DOHH2 (cell line): ENCODE results near the gene MAML2.

Experiments used
- EZH2phosphoT487 ChIP-seq: fragments of 200-600 bp; sonication (generic); IDR thresholded peaks from 2 replicates; pipeline ENCODE4 v1.6.1; 2017; ENCODE audit warnings: borderline replicate concordance, mild to moderate bottlenecking, antibody characterized with exemption, low read length, moderate library complexity, mixed read lengths
- TF ChIP-seq, protein P1 (sequence below): fragments of 200-600 bp; sonication (generic); IDR thresholded peaks from one replicate; pipeline ENCODE4 v1.5.1; 2014; ENCODE audit warnings: antibody characterized with exemption, mild to moderate bottlenecking, low read depth, low read length; ENCODE audit not compliant: poor library complexity, severe bottlenecking

DNA sequence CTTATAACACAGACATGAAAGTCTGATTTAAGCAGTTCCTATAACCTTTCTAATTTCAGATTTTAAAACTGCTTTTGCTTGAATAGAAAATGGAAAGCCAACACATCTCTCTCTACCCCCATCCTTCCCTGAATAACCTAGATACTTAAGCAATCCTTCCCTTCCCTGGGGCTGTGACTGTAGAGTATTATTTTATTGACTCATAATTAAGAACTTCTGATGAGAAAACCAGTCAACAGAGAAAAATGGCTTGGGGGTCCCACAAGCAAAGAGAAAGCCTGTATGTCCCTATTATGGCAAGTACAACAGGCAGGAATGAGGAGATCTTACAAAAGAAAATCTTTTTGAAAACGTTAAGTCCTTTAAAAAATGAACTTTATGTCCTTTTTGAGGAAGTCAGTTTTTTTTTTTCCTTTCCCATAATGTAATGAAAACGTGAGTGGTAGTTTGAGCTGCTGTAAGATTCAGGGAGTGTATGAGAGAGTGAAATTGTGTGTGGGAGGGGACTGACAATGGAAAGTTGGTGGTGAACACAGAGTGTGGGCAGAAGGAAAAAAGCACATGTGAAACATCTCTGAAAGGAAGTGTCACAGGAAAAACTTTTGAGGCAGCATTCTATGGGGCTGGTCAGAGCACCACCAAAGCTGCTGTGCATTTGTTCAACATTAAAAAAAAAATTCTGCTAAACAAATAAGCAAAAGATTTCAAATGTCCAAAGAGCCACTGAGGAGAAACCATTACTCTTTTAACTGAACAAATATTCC is 154.6 kb downstream of the MAML2 start:
- TF ChIP-seq, protein P1, sequence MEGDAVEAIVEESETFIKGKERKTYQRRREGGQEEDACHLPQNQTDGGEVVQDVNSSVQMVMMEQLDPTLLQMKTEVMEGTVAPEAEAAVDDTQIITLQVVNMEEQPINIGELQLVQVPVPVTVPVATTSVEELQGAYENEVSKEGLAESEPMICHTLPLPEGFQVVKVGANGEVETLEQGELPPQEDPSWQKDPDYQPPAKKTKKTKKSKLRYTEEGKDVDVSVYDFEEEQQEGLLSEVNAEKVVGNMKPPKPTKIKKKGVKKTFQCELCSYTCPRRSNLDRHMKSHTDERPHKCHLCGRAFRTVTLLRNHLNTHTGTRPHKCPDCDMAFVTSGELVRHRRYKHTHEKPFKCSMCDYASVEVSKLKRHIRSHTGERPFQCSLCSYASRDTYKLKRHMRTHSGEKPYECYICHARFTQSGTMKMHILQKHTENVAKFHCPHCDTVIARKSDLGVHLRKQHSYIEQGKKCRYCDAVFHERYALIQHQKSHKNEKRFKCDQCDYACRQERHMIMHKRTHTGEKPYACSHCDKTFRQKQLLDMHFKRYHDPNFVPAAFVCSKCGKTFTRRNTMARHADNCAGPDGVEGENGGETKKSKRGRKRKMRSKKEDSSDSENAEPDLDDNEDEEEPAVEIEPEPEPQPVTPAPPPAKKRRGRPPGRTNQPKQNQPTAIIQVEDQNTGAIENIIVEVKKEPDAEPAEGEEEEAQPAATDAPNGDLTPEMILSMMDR, result no peak
- TF ChIP-seq EZH2phosphoT487, result no peak
